IMR-90 (cell line): ENCODE results near the gene UBL4A. TPM values are rescaled to one million over a fixed set of nuclear protein-coding genes. Genes with fewer than 3 reads are reported as not detected.

ENCODE experiments used
- ATAC-seq: fragments of 200-7000 bp; cut with Tn5 transposase; 2 replicates; pipeline ENCODE4 v1.9.1; 2020; ENCODE audit warnings: low read depth, mild to moderate bottlenecking, moderate library complexity
- BruUV-seq: library from RNA; stranded (reverse); fragments of 400-500 nt; replicated peaks from 2 replicates; lab custom pipeline; 2021; lab: Mats Ljungman, UMichigan
- CTCF ChIA-PET: fragments of 300-600 bp; formaldehyde crosslinking; extraction: SDS; loops from one replicate; lab custom pipeline; 2021; ENCODE audit warnings: antibody characterized with exemption; lab: Yijun Ruan, JAX
- POLR2A ChIA-PET: fragments of 300-600 bp; sonication (Branson Sonifier 250); formaldehyde crosslinking; loops from one replicate; lab custom pipeline; 2022; ENCODE audit warnings: antibody characterized with exemption; ENCODE audit not compliant: unreplicated experiment; lab: Charles Lee
- DNase-seq: peaks from one replicate; pipeline ENCODE4 v3.0.0; 2013
- H2AFZ ChIP-seq: replicated peaks from 2 replicates; pipeline ENCODE3; 2013; ENCODE audit warnings: low read length, mild to moderate bottlenecking; ENCODE audit not compliant: poor library complexity
- H2AK5ac ChIP-seq: 2 replicates; pipeline ENCODE4 v1.6.1; 2013; ENCODE audit warnings: low read depth, low read length, inconsistent platforms
- H2AK9ac ChIP-seq: replicated peaks from 2 replicates; pipeline ENCODE3; 2013; ENCODE audit warnings: mild to moderate bottlenecking, low read depth, low read length, moderate library complexity; ENCODE audit not compliant: poor library complexity
- H2BK120ac ChIP-seq: 2 replicates; pipeline ENCODE4 v1.6.1; 2013; ENCODE audit warnings: low read depth, low read length, inconsistent platforms
- H2BK15ac ChIP-seq: 3 replicates; pipeline ENCODE4 v1.6.1; 2013; ENCODE audit warnings: low read depth, low read length, inconsistent platforms
- H2BK20ac ChIP-seq: 2 replicates; pipeline ENCODE4 v1.6.1; 2013; ENCODE audit warnings: low read depth, mild to moderate bottlenecking, inconsistent platforms, low read length, moderate library complexity
- H2BK5ac ChIP-seq: 2 replicates; pipeline ENCODE4 v1.6.1; 2013; ENCODE audit warnings: mild to moderate bottlenecking, low read depth, low read length, inconsistent platforms; ENCODE audit not compliant: poor library complexity, severe bottlenecking
- H3K14ac ChIP-seq: replicated peaks from 2 replicates; pipeline ENCODE4 v1.6.1; 2013; ENCODE audit warnings: low read depth, low read length, inconsistent platforms
- H3K18ac ChIP-seq: 2 replicates; pipeline ENCODE4 v1.6.1; 2013; ENCODE audit warnings: low read depth, low read length, control low read depth
- H3K23ac ChIP-seq: 2 replicates; pipeline ENCODE4 v1.6.1; 2013; ENCODE audit warnings: low read depth, low read length, inconsistent platforms
- H3K27ac ChIP-seq: 2 replicates; pipeline ENCODE4 v1.5.1; 2013; ENCODE audit warnings: mild to moderate bottlenecking, control low read depth, low read length; ENCODE audit not compliant: insufficient read depth
- H3K27me3 ChIP-seq: 2 replicates; pipeline ENCODE4 v1.6.1; 2013; ENCODE audit warnings: low read length; ENCODE audit not compliant: control insufficient read depth, insufficient read depth
- H3K36me3 ChIP-seq: 2 replicates; pipeline ENCODE4 v1.6.1; 2013; ENCODE audit warnings: low read length, mixed read lengths; ENCODE audit not compliant: control insufficient read depth, insufficient read depth
- H3K4ac ChIP-seq: 2 replicates; pipeline ENCODE4 v1.6.1; 2013; ENCODE audit warnings: low read depth, low read length, inconsistent platforms
- H3K4me1 ChIP-seq: 2 replicates; pipeline ENCODE4 v1.6.1; 2013; ENCODE audit warnings: low read length, mixed read lengths; ENCODE audit not compliant: control insufficient read depth, insufficient read depth
- H3K4me2 ChIP-seq: 2 replicates; pipeline ENCODE4 v1.6.1; 2013; ENCODE audit warnings: low read depth, mild to moderate bottlenecking, control low read depth, low read length, moderate library complexity
- H3K4me3 ChIP-seq: 2 replicates; pipeline ENCODE4 v1.5.1; 2013; ENCODE audit warnings: low read depth, mild to moderate bottlenecking, control low read depth, low read length, moderate library complexity; ENCODE audit not compliant: insufficient read depth
- H3K56ac ChIP-seq: 2 replicates; pipeline ENCODE4 v1.6.1; 2013; ENCODE audit warnings: low read length, inconsistent platforms; ENCODE audit not compliant: insufficient read depth; ENCODE audit errors: extremely low read depth
- H3K79me1 ChIP-seq, 2 experiments: 2 replicates each; pipeline ENCODE4 v1.6.1; 2013; ENCODE audit warnings: low read length in 2 of 2, inconsistent platforms in 1 of 2, low read depth in 1 of 2
- H3K9ac ChIP-seq: 2 replicates; pipeline ENCODE4 v1.6.1; 2013; ENCODE audit warnings: low read depth, low read length, control low read depth
- H3K9me1 ChIP-seq: 2 replicates; pipeline ENCODE4 v1.6.1; 2013; ENCODE audit warnings: low read length, inconsistent platforms; ENCODE audit not compliant: insufficient read depth
- H3K9me3 ChIP-seq: 2 replicates; pipeline ENCODE4 v1.6.1; 2013; ENCODE audit warnings: low read length; ENCODE audit not compliant: control insufficient read depth, insufficient read depth
- H4K20me1 ChIP-seq: 2 replicates; pipeline ENCODE4 v1.6.1; 2013; ENCODE audit warnings: low read length, inconsistent platforms; ENCODE audit not compliant: insufficient read depth
- H4K5ac ChIP-seq: 2 replicates; pipeline ENCODE4 v1.6.1; 2013; ENCODE audit warnings: mild to moderate bottlenecking, low read depth, low read length, control low read depth
- H4K8ac ChIP-seq, 2 experiments: 2 replicates each; pipeline ENCODE4 v1.6.1; 2013; ENCODE audit warnings: low read depth in 2 of 2, low read length in 2 of 2, control low read depth in 1 of 2, inconsistent platforms in 1 of 2
- H4K91ac ChIP-seq: 2 replicates; pipeline ENCODE4 v1.6.1; 2013; ENCODE audit warnings: low read depth, low read length, inconsistent platforms; ENCODE audit not compliant: insufficient read depth
- CEBPB ChIP-seq: IDR thresholded peaks from 2 replicates; pipeline ENCODE4 v1.6.1; 2012; ENCODE audit warnings: low read depth, low read length, improper control_type of control experiment
- CHD1 ChIP-seq: IDR thresholded peaks from 2 replicates; pipeline ENCODE4 v1.6.1; 2012; ENCODE audit warnings: low read depth, low read length, improper control_type of control experiment
- FOS ChIP-seq: fragments of 150-350 bp; IDR thresholded peaks from 2 replicates; pipeline ENCODE4 v1.6.1; 2016; ENCODE audit warnings: low read depth, low read length
- MAFK ChIP-seq: IDR thresholded peaks from 2 replicates; pipeline ENCODE4 v1.6.1; 2012; ENCODE audit warnings: low read depth, low read length, improper control_type of control experiment
- MXI1 ChIP-seq: IDR thresholded peaks from 2 replicates; pipeline ENCODE4 v1.6.1; 2012; ENCODE audit warnings: low read depth, mild to moderate bottlenecking, low read length, moderate library complexity, borderline replicate concordance
- NFE2L2 ChIP-seq: fragments of 150-350 bp; IDR thresholded peaks from 2 replicates; pipeline ENCODE4 v1.6.1; 2016; ENCODE audit warnings: low read depth, mild to moderate bottlenecking, low read length
- RAD21 ChIP-seq: IDR thresholded peaks from 2 replicates; pipeline ENCODE4 v1.6.1; 2012; ENCODE audit warnings: low read length, improper control_type of control experiment
- RFX5 ChIP-seq: IDR thresholded peaks from 2 replicates; pipeline ENCODE4 v1.8.0; 2012; ENCODE audit warnings: low read depth, mild to moderate bottlenecking, low read length, moderate library complexity
- SMC3 ChIP-seq: fragments of 150-350 bp; IDR thresholded peaks from 2 replicates; pipeline ENCODE4 v1.6.1; 2016; ENCODE audit warnings: low read depth, mild to moderate bottlenecking, antibody characterized with exemption, low read length, moderate library complexity
- USF2 ChIP-seq: fragments of 150-350 bp; IDR thresholded peaks from 2 replicates; pipeline ENCODE4 v1.6.1; 2017; ENCODE audit warnings: mild to moderate bottlenecking, antibody characterized with exemption, low read length, low read depth
- WGBS, 2 experiments: methylation state at CpG; one replicate each; pipeline versions ENCODE4 v1.1.5 to v1.1.7; 2013; ENCODE audit warnings: missing lambda C conversion rate in 2 of 2; ENCODE audit not compliant: insufficient read length in 1 of 2; ENCODE audit errors: extremely low coverage in 2 of 2; 5-methylcytosine and 5-hydroxymethylcytosine counted together
- dilution Hi-C: fragments of 300-500 bp; cut with HindIII; formaldehyde crosslinking; loops from one replicate; pipeline ENCODE4 v1.14.3; 2018; ENCODE audit warnings: low sequenced_read_pairs; ENCODE audit not compliant: unreplicated experiment
- in situ Hi-C: fragments of 300-500 bp; cut with MboI; formaldehyde crosslinking; loops from 3 replicates; pipeline ENCODE4 v1.14.3; 2019; ENCODE audit warnings: low sequenced_read_pairs, inconsistent platforms, mixed read lengths
- intact Hi-C: fragments of 100-400 bp; cut with micrococcal nuclease; formaldehyde crosslinking; loops from 2 replicates; pipeline ENCODE4 v1.10.0; 2022
- polyA plus RNA-seq, 3 experiments: library from polyadenylated mRNA; depleted of rRNA; stranded (reverse); fragments of >200 nt; gene quantifications; 2 replicates each; pipeline ENCODE4 v1.2.3, GENCODE V29; 2012; ENCODE audit warnings: low replicate concordance in 1 of 3
- total RNA-seq: library from RNA; depleted of rRNA; stranded (reverse); fragments of >200 nt; gene quantifications from 2 replicates; pipeline ENCODE4 v1.2.3, GENCODE V29; 2012
- TF ChIP-seq, protein P1 (sequence below): fragments of 150-350 bp; IDR thresholded peaks from 2 replicates; pipeline ENCODE4 v1.6.1; 2016; ENCODE audit warnings: low read depth, mild to moderate bottlenecking, low read length, moderate library complexity, borderline replicate concordance
- TF ChIP-seq, protein P2 (sequence below): conservative IDR thresholded peaks from 2 replicates; pipeline ENCODE4 v1.5.1; 2012; ENCODE audit warnings: mild to moderate bottlenecking, low read depth, low read length, improper control_type of control experiment

UBL4A gene
- total and polyA plus RNA-seq, 2 of the 4 experiments (the other 2 are of a cell fraction) = 24.6 to 28.3 TPM

DNA sequence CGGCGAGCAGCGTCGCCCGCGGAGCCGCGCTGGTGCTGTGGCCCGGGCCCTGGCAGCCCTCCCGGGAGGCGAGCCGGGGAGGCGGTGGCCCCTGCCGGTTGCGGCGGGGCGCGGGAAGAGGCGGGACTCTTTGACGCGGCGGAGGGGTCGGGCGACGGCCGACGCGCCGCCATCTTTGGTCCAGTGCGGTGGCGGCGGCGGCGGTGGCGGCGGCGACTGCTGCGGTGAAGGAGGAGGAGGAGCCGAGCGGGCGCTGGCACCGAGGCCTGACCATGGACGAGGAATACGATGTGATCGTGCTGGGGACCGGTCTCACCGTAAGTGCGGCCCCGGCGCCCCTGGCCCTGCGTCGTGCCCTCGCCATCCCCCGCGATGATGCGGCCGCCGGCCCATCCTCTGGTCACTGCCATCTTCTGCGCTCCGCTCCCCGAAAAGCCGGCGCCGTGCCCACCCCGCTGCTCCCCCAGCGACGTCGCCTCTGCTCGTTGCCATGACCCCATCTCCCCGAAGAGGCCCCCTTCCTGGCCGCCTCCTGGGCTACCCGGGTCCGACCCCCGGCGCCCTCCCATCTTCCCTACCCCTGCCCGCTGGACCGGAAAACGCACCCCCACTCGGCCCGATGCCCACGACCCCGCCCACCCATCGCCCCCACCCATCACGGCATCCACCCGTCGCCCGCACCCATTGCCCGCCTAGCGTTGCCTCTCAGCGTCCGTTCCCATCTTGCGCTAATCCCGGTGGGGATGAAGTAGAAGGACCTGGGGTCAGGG lies 49.2 kb downstream of the UBL4A start, which contains the start of gene GDI1:
GDI1 (plus strand) TSS at position 172 of the 770 bp plus-strand sequence; CDS start at position 273, 101 bp downstream.
- dilution Hi-C loops (no loop called here), in situ Hi-C loops (no loop called here), intact Hi-C loops (no loop called here)
- Histone ChIP-seq H2BK5ac (peak within 1 kb of the TSS; percentile 100), H4K5ac (peak within 1 kb of the TSS; percentile 70), H3K4me3 (peak within 1 kb of the TSS; percentile 98), H2AFZ (peak within 1 kb of the TSS; percentile 89), H3K9me1 (no peaks in the 10 kb centered on the region), H3K4ac (peak within 1 kb of the TSS; percentile 90), H2BK120ac (no peak within 1 kb of the TSS), H3K4me2 (peak within 1 kb of the TSS; percentile 95), H4K20me1 (peaks cover 14% of the 10 kb centered on the region), H2AK5ac (peak within 1 kb of the TSS; percentile 87), H4K91ac (peak within 1 kb of the TSS; percentile 56), H3K9ac (peak within 1 kb of the TSS; percentile 87), H3K23ac (peak within 1 kb of the TSS; percentile 85), H3K27ac (peak within 1 kb of the TSS; percentile 95), H3K79me1 (peaks cover 0 to 12% of the 10 kb centered on the region in 2 experiments; a peak in 1 of 4 replicates), H2AK9ac (peak within 1 kb of the TSS; percentile 98), H3K4me1 (peaks cover 3% of the 10 kb centered on the region), H3K9me3 (no peaks in the 10 kb centered on the region), H3K18ac (peak within 1 kb of the TSS; percentile 81), H3K56ac (peak within 1 kb of the TSS; percentile 71), H4K8ac (peak within 1 kb of the TSS; percentile 77 to 86), H3K36me3 (peaks cover 49% of the 10 kb centered on the region), H2BK15ac (no peak within 1 kb of the TSS; the same call in 2 of the 3 replicates), H3K27me3 (no peaks in the 10 kb centered on the region), H3K14ac (peak within 1 kb of the TSS; percentile 94), H2BK20ac (no peak within 1 kb of the TSS)
- ChIA-PET POLR2A (interaction anchor here (1.5 kb wide), 1 partner anchor 10 kb away, joined by 3 read pairs; no protein-coding TSS in a partner anchor), CTCF (no interaction called here)
- ATAC-seq (peak; percentile 77), DNase-seq (peak; percentile 22)
- WGBS, 2 experiments = 38% methylated on average over 30 of the region's 93 CpGs; no CpG with 5 or more reads in 1 of the 2 experiments
- TF ChIP-seq CHD1 (no peak), SMC3 (no peak), NFE2L2 (no peak), MXI1 (no peak), RAD21 (no peak), FOS (no peak), CEBPB (no peak), MAFK (no peak), RFX5 (no peak), USF2 (no peak)
- TF ChIP-seq, protein P1, sequence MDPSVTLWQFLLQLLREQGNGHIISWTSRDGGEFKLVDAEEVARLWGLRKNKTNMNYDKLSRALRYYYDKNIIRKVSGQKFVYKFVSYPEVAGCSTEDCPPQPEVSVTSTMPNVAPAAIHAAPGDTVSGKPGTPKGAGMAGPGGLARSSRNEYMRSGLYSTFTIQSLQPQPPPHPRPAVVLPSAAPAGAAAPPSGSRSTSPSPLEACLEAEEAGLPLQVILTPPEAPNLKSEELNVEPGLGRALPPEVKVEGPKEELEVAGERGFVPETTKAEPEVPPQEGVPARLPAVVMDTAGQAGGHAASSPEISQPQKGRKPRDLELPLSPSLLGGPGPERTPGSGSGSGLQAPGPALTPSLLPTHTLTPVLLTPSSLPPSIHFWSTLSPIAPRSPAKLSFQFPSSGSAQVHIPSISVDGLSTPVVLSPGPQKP = no peak
- TF ChIP-seq, protein P2, sequence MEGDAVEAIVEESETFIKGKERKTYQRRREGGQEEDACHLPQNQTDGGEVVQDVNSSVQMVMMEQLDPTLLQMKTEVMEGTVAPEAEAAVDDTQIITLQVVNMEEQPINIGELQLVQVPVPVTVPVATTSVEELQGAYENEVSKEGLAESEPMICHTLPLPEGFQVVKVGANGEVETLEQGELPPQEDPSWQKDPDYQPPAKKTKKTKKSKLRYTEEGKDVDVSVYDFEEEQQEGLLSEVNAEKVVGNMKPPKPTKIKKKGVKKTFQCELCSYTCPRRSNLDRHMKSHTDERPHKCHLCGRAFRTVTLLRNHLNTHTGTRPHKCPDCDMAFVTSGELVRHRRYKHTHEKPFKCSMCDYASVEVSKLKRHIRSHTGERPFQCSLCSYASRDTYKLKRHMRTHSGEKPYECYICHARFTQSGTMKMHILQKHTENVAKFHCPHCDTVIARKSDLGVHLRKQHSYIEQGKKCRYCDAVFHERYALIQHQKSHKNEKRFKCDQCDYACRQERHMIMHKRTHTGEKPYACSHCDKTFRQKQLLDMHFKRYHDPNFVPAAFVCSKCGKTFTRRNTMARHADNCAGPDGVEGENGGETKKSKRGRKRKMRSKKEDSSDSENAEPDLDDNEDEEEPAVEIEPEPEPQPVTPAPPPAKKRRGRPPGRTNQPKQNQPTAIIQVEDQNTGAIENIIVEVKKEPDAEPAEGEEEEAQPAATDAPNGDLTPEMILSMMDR = no peak
- BruUV-seq = no TSS peak
